Testis (tissue), 3 donors: ENCODE measurements around the gene HGFAC. TPM values are rescaled to one million over a fixed set of nuclear protein-coding genes. Genes with fewer than 3 reads are reported as not detected.

Experiments used
- DNase-seq: peaks from one replicate; pipeline ENCODE4 v3.0.0-alpha.2; 2019
- H3K27ac ChIP-seq, 2 donors: fragments of 200-600 bp; sonication (generic); one replicate each; pipeline ENCODE4 v1.5.1; 2019
- H3K27me3 ChIP-seq: fragments of 200-600 bp; sonication (generic); one replicate; pipeline ENCODE4 v1.5.1; 2019
- H3K36me3 ChIP-seq: fragments of 200-600 bp; sonication (generic); one replicate; pipeline ENCODE4 v1.5.1; 2017; ENCODE audit warnings: low read depth; ENCODE audit errors: missing control alignments
- H3K4me1 ChIP-seq: fragments of 200-600 bp; sonication (generic); one replicate; pipeline ENCODE4 v1.5.1; 2019
- H3K4me3 ChIP-seq, 2 donors: fragments of 200-600 bp; sonication (generic); one replicate each; pipeline ENCODE4 v1.5.1; 2017 to 2019
- H3K9me3 ChIP-seq: fragments of 200-600 bp; sonication (generic); one replicate; pipeline ENCODE4 v1.5.1; 2017
- CTCF ChIP-seq, 3 experiments: fragments of 450-650 bp in 2 of 3; fragments of 200-600 bp in 1 of 3; sonication (generic) in 1 of 3; IDR thresholded peaks; one replicate each; pipeline ENCODE4 v1.5.1; 2016 to 2019; ENCODE audit warnings: antibody characterized with exemption in 3 of 3, mild to moderate bottlenecking in 2 of 3, moderate library complexity in 1 of 3
- POLR2A ChIP-seq: fragments of 450-650 bp; IDR thresholded peaks from one replicate; pipeline ENCODE4 v1.6.1; 2017; ENCODE audit warnings: antibody characterized with exemption, mild to moderate bottlenecking, moderate library complexity
- WGBS, 2 donors: methylation state at CpG; one replicate each; pipeline ENCODE4 v1.1.5; 2018; 5-methylcytosine and 5-hydroxymethylcytosine counted together
- intact Hi-C: fragments of 100-400 bp; cut with DNase I; formaldehyde crosslinking; loops from one replicate; pipeline ENCODE4 v1.15.1; 2023; ENCODE audit warnings: low total_unique reads
- polyA plus RNA-seq: library from polyadenylated mRNA; stranded (reverse); fragments of 350-450 nt; fragmentation: Illumina TruSeq; extraction: RNeasy Lipid Tissue Mini Kit (QIAGEN cat#74804); gene quantifications from one replicate; pipeline ENCODE4 v1.2.3, GENCODE V29; 2014; ENCODE audit warnings: low read depth, low replicate concordance; ENCODE audit not compliant: insufficient read depth
- total RNA-seq, 2 donors: library from RNA; depleted of rRNA; stranded (reverse); fragments of >200 nt; gene quantifications; one replicate each; pipeline ENCODE4 v1.2.3, GENCODE V29; 2016

The HGFAC gene
- total and polyA plus RNA-seq, 3 donors from 2014 or later, result 15.5 to 72.3 (median 16.8) TPM

GRCh38 chr4:3413217-3413671, 28.5 kb upstream of the HGFAC start:
- no peaks in the 10 kb centered on the region for H3K9me3 ChIP-seq
- H3K36me3 ChIP-seq, result no peaks in the 10 kb centered on the region
- no peak overlapping the region for H3K27ac ChIP-seq
- H3K4me3 ChIP-seq, result no peak overlapping the region
- no peak for DNase-seq
- peaks cover 10% of the 10 kb centered on the region for H3K4me1 ChIP-seq
- no peaks in the 10 kb centered on the region for H3K27me3 ChIP-seq
- intact Hi-C loops, result no loop called here
- WGBS, 2 donors, result 91 to 95% methylated on average over 29 of the region's 29 CpGs
- TF ChIP-seq POLR2A (no peak), CTCF (IDR thresholded peaks at IDR 0.05) (no peak)

- Histone ChIP-seq H3K4me3 (no peak overlapping the region), H3K27me3 (no peaks in the 10 kb centered on the region), H3K36me3 (no peaks in the 10 kb centered on the region), H3K27ac (no peak overlapping the region), H3K4me1 (peaks cover 6% of the 10 kb centered on the region), H3K9me3 (no peaks in the 10 kb centered on the region)
- intact Hi-C loops, result no loop called here
- TF ChIP-seq CTCF (IDR thresholded peaks at IDR 0.05) (no peak), POLR2A (no peak)
- no peak for DNase-seq
- WGBS, 2 donors, result 94% methylated on average over 29 to 32 of the region's 32 CpGs
These were observed 27.9 kb upstream of the HGFAC start for GRCh38 chr4:3413675-3414420.

GRCh38 chr4:3414421-3415279, 27.1 kb upstream of the HGFAC start:
- peaks cover 6% of the 10 kb centered on the region for H3K4me1 ChIP-seq
- H3K4me3 ChIP-seq, result no peak overlapping the region
- H3K27ac ChIP-seq, result no peak overlapping the region
- DNase-seq, result no peak
- WGBS, 2 donors, result 89 to 91% methylated on average over 34 to 37 of the region's 37 CpGs
- no peak for TF ChIP-seq CTCF (IDR thresholded peaks at IDR 0.05)
- TF ChIP-seq POLR2A, result no peak
- intact Hi-C loops, result no loop called here
- no peaks in the 10 kb centered on the region for H3K36me3 ChIP-seq
- H3K9me3 ChIP-seq, result no peaks in the 10 kb centered on the region
- H3K27me3 ChIP-seq, result no peaks in the 10 kb centered on the region

- DNase-seq, result peak; percentile 34
- Histone ChIP-seq H3K36me3 (no peaks in the 10 kb centered on the region), H3K27me3 (no peaks in the 10 kb centered on the region), H3K9me3 (no peaks in the 10 kb centered on the region), H3K4me3 (no peak overlapping the region), H3K4me1 (peaks cover 6% of the 10 kb centered on the region), H3K27ac (no peak overlapping the region)
- WGBS, 2 donors, result 80 to 81% methylated on average over 32 to 33 of the region's 33 CpGs
- intact Hi-C loops, result no loop called here
- TF ChIP-seq CTCF (IDR thresholded peaks at IDR 0.05), result no peak
These were observed 26.2 kb upstream of the HGFAC start for GRCh38 chr4:3415471-3416141.
